Measurements from ENCODE around the gene HAUS7. TPM values are rescaled to one million over a fixed set of nuclear protein-coding genes. Genes with fewer than 3 reads are reported as not detected.

The HAUS7 gene
- polyA plus RNA-seq, 1 donor from 2014 or later = 27.7 TPM

DNA sequence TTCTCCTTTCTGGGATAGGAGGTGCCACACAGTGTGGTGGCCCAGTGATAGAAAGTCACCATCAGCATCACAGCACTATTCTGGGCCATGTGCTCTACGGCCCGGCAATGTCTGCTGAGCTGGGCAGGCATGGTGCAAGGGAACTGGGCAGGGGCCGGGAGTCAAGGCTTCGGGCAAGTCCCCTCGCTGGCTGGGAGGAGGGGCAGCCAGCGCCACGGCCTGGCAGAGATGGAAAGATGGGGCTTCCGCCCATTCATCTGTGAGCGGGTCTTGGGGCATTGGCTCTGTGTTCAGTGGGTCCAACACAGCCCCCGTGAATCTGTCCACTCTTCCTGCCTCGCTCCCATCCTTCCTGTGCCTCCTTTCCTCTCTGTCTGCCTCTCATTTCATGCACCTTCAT is 40.0 kb upstream of the HAUS7 start:
- no peaks in the 10 kb centered on the region for H3K79me2 ChIP-seq (replicated peaks; ENCODE audit: insufficient read depth, low read length)
- no peak overlapping the region for H3K27ac ChIP-seq (ENCODE audit: low read length)
- H3F3A ChIP-seq (ENCODE audit: insufficient read depth, low read length, poor library complexity, severe bottlenecking) = no peaks in the 10 kb centered on the region
- H3K4me2 ChIP-seq (ENCODE audit: low read length) = no peak overlapping the region
- H3K9me2 ChIP-seq (ENCODE audit: insufficient read depth, low read length) = no peaks in the 10 kb centered on the region
- H2AFZ ChIP-seq (ENCODE audit: low read depth, low read length) = no peak overlapping the region
- no peaks in the 10 kb centered on the region for H3K9me3 ChIP-seq (ENCODE audit: low read length)
- no peaks in the 10 kb centered on the region for H3K36me3 ChIP-seq (ENCODE audit: insufficient read depth, low read length)
- H3K4me3 ChIP-seq (ENCODE audit: low read length) = no peak overlapping the region
- no peak overlapping the region for H3K9ac ChIP-seq (ENCODE audit: low read length)
- no peaks in the 10 kb centered on the region for H4K20me1 ChIP-seq (ENCODE audit: insufficient read depth)
- no peak for TF ChIP-seq RAD21 (conservative IDR thresholded peaks at IDR 0.05)
- no peak for TF ChIP-seq SMC3 (conservative IDR thresholded peaks at IDR 0.05; ENCODE audit: poor library complexity)
- TF ChIP-seq, protein P1, sequence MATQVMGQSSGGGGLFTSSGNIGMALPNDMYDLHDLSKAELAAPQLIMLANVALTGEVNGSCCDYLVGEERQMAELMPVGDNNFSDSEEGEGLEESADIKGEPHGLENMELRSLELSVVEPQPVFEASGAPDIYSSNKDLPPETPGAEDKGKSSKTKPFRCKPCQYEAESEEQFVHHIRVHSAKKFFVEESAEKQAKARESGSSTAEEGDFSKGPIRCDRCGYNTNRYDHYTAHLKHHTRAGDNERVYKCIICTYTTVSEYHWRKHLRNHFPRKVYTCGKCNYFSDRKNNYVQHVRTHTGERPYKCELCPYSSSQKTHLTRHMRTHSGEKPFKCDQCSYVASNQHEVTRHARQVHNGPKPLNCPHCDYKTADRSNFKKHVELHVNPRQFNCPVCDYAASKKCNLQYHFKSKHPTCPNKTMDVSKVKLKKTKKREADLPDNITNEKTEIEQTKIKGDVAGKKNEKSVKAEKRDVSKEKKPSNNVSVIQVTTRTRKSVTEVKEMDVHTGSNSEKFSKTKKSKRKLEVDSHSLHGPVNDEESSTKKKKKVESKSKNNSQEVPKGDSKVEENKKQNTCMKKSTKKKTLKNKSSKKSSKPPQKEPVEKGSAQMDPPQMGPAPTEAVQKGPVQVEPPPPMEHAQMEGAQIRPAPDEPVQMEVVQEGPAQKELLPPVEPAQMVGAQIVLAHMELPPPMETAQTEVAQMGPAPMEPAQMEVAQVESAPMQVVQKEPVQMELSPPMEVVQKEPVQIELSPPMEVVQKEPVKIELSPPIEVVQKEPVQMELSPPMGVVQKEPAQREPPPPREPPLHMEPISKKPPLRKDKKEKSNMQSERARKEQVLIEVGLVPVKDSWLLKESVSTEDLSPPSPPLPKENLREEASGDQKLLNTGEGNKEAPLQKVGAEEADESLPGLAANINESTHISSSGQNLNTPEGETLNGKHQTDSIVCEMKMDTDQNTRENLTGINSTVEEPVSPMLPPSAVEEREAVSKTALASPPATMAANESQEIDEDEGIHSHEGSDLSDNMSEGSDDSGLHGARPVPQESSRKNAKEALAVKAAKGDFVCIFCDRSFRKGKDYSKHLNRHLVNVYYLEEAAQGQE (IDR thresholded peaks at IDR 0.05; ENCODE audit: borderline replicate concordance) = no peak
- TF ChIP-seq EZH2 (IDR thresholded peaks at IDR 0.05; ENCODE audit: borderline replicate concordance, insufficient read depth, low read length, poor library complexity, severe bottlenecking) = no peak
- no peak for TF ChIP-seq POLR2AphosphoS5 (IDR thresholded peaks at IDR 0.05)
- no peak for TF ChIP-seq EP300 (conservative IDR thresholded peaks at IDR 0.05; ENCODE audit: poor library complexity, severe bottlenecking)
- TF ChIP-seq, protein P2, sequence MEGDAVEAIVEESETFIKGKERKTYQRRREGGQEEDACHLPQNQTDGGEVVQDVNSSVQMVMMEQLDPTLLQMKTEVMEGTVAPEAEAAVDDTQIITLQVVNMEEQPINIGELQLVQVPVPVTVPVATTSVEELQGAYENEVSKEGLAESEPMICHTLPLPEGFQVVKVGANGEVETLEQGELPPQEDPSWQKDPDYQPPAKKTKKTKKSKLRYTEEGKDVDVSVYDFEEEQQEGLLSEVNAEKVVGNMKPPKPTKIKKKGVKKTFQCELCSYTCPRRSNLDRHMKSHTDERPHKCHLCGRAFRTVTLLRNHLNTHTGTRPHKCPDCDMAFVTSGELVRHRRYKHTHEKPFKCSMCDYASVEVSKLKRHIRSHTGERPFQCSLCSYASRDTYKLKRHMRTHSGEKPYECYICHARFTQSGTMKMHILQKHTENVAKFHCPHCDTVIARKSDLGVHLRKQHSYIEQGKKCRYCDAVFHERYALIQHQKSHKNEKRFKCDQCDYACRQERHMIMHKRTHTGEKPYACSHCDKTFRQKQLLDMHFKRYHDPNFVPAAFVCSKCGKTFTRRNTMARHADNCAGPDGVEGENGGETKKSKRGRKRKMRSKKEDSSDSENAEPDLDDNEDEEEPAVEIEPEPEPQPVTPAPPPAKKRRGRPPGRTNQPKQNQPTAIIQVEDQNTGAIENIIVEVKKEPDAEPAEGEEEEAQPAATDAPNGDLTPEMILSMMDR (IDR thresholded peaks at IDR 0.05; ENCODE audit: poor library complexity, severe bottlenecking) = no peak
- TF ChIP-seq TAF1 (IDR thresholded peaks at IDR 0.05; ENCODE audit: low read depth) = no peak
- TF ChIP-seq MXI1 (conservative IDR thresholded peaks at IDR 0.05; ENCODE audit: poor library complexity, severe bottlenecking) = no peak
- H3K27me3 ChIP-seq (ENCODE audit: insufficient read depth, low read depth, low read length) = no peaks in the 10 kb centered on the region

DNA sequence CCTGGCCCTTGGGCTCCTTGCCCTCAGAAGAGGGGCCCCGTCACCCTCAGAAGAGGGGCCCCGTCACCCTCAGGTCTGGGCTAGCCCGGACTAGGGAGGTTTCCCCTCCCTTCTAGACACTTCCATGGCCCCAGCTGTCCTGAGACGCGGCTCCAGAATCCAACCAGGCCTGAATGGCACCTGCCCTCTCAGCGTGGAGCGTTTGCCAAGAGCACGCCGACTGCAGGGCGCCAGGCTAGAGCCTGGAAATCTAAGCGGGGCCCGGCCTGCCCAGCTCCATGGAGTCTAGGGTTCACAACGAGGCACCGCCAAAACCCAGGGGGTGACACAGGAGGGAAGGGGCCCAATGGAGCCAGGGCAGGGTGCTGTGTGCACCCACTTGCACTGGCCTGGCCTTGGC is 39.2 kb upstream of the HAUS7 start:
- Histone ChIP-seq H3K9me3 (ENCODE audit: low read length) (no peaks in the 10 kb centered on the region), H3F3A (ENCODE audit: insufficient read depth, low read length, poor library complexity, severe bottlenecking) (no peaks in the 10 kb centered on the region), H3K9me2 (ENCODE audit: insufficient read depth, low read length) (no peaks in the 10 kb centered on the region), H4K20me1 (ENCODE audit: insufficient read depth) (no peaks in the 10 kb centered on the region), H3K4me3 (ENCODE audit: low read length) (no peak overlapping the region), H3K79me2 (replicated peaks; ENCODE audit: insufficient read depth, low read length) (no peaks in the 10 kb centered on the region), H3K9ac (ENCODE audit: low read length) (no peak overlapping the region), H3K4me2 (ENCODE audit: low read length) (no peak overlapping the region), H3K27ac (ENCODE audit: low read length) (no peak overlapping the region), H2AFZ (ENCODE audit: low read depth, low read length) (no peak overlapping the region), H3K36me3 (ENCODE audit: insufficient read depth, low read length) (no peaks in the 10 kb centered on the region), H3K27me3 (ENCODE audit: insufficient read depth, low read depth, low read length) (no peaks in the 10 kb centered on the region)
- TF ChIP-seq EP300 (conservative IDR thresholded peaks at IDR 0.05; ENCODE audit: poor library complexity, severe bottlenecking) (no peak), EZH2 (IDR thresholded peaks at IDR 0.05; ENCODE audit: borderline replicate concordance, insufficient read depth, low read length, poor library complexity, severe bottlenecking) (no peak), RAD21 (conservative IDR thresholded peaks at IDR 0.05) (no peak), TAF1 (IDR thresholded peaks at IDR 0.05; ENCODE audit: low read depth) (no peak), MXI1 (conservative IDR thresholded peaks at IDR 0.05; ENCODE audit: poor library complexity, severe bottlenecking) (no peak), SMC3 (conservative IDR thresholded peaks at IDR 0.05; ENCODE audit: poor library complexity) (no peak), POLR2AphosphoS5 (IDR thresholded peaks at IDR 0.05) (no peak)
- TF ChIP-seq, protein P1 (IDR thresholded peaks at IDR 0.05; ENCODE audit: borderline replicate concordance) = no peak
- TF ChIP-seq, protein P2 (IDR thresholded peaks at IDR 0.05; ENCODE audit: poor library complexity, severe bottlenecking) = no peak

Data from neural cell (in vitro differentiated cells).